ENCODE data around the gene ZNF503.

Gene ZNF503

GRCh38 chr10:75351637-75352036, 49.9 kb downstream of the ZNF503 start:
- DNase-seq: no peak

DNA sequence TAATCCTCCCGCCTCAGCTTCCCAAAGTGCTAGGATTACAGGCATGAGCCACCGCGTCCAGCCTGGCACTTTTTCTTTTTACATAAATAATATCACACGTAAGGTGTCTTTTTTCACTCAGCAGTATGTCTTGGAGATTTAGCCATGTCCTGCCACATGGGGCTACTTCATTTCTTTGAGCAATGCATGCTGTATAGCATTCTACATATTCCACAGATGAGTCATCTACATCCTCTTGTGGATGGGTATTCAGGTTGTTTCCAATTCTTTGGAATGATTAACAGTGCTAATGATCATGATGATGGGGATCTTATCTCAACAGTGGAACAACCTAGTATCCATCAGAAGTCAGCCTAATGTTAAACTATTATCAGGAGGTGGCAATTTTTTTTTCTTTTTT, 50.8 kb downstream of the ZNF503 start:
- DNase-seq: no peak
